NT2/D1 (cell line): ENCODE data around the gene ARL4A.

Experiments used
- SUZ12 ChIP-seq: IDR thresholded peaks from 2 replicates; pipeline ENCODE4 v1.6.1; 2011; ENCODE audit not compliant: insufficient read length, insufficient read depth; ENCODE audit errors: extremely low read depth
- YY1 ChIP-seq: IDR thresholded peaks from 2 replicates; pipeline ENCODE4 v1.6.1; 2011; ENCODE audit not compliant: insufficient read length, insufficient read depth

DNA sequence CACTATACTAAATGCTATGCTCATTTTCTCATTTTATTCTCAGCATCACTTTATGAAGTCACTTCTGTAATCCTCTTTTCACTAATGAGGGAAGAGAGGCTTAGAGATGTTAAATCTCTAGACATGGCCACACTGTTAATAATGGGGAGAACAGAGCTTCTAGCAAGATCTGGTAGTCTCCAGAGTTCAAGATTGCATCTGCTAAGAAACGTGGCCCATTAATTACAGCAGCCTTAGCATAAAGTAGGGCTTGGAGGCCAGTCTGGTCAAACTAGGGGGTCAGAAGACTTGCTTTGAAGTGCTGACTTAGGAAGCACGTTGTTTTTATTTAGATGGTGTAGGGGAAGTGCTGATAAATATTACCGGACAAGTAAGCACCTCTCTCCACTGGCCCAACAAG is 29.3 kb downstream of the ARL4A start:
- no peak for TF ChIP-seq YY1
- TF ChIP-seq SUZ12: no peak
